Stimulated activated CD8-positive, alpha-beta memory T cell treated with anti-CD3 and anti-CD28 coated beads, Interleukin-7, amount 100 ng/mL, for 1 hour (primary cell): ENCODE measurements around the gene SLC27A3.

Experiments used
- DNase-seq, 2 donors: peaks; one replicate each; pipeline ENCODE4 v3.0.0-alpha.2; 2020; ENCODE audit warnings: low read depth in 2 of 2

The SLC27A3 gene

DNA sequence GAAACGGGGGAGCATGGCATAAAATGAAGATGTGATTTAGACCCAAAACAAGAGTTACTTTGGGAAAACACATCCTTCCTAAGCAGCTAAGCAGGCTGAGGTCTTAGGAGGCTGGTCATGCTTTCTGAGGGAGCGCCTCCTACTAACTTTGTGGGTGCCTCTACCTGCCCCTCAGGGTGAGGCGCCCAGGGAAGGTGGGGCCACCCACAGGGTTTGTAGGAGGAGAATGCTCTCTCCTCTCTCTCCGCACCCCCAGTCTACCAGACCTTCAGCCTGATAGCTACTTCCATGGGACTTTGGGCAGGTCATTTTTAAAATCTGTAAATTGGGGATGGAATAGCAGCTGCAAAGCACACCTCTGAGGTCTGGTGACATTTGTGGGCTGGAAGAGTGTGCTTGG lies 23.8 kb downstream of the SLC27A3 start:
- no peak for DNase-seq

DNA sequence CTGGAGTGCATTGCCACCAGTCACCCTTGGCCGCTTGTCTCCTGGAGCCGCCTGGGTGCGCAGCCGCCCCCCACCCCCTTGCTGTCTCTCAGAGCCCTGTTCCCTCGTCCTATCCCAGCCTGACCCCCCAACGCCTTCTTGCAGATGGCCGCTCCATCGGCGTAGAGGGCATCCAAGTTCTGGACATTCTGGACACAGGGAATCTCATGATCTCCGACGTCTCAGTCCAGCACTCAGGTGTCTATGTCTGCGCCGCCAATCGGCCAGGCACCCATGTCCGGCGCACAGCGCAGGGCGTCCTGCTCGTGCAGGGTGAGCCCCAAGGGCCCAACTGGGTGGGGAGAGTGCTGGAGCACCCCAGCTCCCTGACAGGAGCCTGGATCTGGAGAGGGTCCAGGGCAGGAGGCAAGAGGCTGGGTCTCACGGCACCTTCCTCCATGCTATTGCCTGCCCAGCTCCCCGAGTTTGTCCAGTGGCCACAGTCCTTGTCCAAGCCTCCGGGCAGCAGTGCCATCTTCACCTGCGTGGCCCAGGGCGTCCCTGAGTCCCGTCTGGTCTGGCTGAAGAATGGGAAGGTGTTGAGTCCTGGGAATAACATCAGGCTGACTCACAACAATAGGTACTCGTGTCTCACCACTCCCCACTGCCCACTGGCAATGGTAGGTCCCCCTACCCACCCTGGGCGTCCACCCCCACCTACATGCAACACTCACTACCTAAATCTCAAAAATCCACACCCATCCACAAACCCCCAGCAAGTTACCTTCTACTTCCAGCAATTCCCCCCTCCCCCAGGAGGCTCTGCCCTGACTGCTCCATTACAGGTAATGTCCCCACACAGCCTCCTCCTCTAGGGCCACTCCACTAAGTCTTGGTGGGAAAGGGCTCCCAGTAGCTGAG lies 24.6 kb downstream of the SLC27A3 start:
- no peak for DNase-seq

GRCh38 chr1:153800516-153800915 lies 25.3 kb downstream of the SLC27A3 start:
- DNase-seq: no peak

DNA sequence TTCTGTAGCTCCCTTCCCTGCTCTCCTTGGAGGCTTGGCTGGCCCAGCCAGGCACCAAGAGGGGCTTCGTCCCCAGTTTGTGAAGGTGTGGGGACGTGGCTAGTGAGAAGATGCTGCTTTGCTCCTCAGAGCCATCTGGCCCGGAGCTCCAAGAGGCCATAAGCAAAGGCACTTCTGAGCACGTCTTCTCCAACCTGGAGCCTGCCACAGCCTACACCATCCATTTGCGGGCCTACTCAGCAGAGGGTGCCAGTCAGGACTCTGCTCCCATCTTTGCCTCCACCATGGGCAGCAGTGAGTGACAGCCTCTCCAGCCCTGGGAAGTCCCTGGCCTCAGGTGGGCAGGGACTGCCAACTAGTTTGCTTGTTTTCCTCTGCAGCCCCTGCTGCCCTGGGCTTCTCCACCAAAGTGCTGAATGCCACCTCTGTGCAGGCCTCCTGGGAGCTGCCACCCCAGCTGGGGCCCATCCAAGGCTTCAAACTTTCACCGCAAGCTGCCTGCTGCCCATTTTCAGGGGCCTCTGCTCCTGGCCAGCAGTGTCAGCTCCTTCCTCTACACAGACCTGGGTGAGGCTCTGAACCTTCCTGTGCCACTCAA lies 25.9 kb downstream of the SLC27A3 start:
- DNase-seq: no peak

DNA sequence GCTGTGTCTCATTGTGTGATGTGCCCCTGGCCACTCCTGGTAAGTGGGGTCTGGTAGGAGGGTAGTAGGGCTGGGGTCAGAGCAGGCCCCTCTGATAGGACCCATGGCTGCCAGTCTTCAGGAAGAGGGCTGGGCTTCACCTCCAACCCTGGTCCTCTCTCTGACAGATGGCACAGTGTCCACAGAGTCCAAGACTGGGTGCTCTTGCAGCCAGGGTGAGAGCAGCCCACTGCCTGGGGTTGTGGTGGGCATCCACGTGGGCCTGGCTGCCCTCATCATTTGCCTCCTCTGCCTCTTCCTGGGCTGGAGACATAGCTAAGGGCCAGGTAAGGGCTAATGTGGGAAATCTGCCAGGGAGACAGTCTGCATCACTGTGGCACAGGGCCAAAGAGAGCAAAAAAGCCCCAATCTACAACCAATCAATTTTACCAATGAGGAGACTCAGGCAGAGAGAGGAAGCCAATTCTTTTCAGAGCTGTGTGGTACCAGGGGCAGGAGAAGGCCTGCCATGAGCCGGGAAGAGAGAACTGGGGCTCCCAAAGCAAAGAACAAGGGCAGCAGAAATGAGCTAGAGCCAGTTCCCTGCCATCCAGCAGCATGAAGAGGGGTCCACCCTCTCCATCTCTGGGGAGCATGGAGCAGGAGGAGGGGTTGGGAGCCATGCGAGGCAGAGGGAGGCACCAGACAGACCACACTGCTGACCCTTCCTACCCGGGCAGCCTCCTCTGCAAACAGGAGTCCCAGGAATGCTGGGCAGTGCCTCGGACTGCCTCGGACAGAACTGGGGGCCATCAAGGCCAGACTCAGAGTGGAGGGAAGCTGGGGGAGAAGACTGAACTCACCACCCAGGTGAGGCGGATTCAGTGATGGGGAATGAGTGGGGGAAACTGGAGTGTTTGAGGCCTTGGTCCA lies 26.8 kb downstream of the SLC27A3 start:
- DNase-seq: no peak

DNA sequence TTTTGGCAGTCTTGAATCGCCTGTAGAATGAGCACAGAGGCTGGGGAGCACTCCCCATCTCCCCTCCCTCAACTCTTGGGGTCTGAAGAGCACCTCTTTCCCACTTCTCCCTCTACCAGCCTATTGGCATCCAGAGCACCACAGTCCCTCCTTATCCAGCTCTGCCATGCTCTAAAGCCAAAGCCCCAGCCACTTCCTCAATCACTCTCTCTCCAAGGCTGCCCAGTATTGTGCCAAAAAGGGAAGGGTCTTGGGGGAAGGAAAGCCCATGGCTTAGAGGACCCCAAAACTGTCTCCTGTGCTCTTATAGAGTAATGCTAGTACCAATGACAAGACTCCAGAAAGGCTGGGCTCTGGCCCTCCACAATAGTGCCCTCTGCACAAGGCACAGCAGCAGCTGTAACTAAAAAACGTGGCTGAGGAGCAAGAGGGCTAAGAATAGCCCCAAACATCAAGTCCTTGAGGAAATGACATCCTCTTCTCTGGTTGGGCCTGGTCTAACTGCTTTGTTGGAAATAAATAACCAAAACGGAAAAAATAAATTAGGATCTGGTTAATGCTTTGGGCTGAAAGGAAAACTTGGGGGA lies 28.4 kb downstream of the SLC27A3 start:
- DNase-seq: no peak

DNA sequence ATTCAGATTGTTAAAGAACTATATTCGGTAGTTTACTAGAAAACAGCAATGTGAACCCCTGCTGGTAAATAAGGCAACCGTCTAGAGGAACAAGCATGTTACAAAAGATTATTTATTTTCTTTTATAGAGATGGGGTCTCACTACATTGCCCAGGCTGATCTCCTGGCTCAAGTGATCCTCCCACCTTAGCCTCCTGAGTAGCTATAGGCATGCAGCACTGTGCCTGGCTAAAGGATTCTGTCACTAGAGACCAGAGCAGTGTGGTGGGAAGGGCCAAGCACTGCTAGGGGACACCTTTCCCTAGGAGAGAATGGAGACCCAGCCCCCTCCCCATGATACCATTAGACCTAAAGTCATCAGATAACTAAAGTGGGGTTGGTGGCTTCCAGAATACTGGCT lies 28.9 kb downstream of the SLC27A3 start:
- no peak for DNase-seq

GRCh38 chr1:153805042-153805745 lies 30.0 kb downstream of the SLC27A3 start:
- DNase-seq: peak; percentile 21 to 28

GRCh38 chr1:153805886-153806719 lies 30.9 kb downstream of the SLC27A3 start:
- DNase-seq: no peak

DNA sequence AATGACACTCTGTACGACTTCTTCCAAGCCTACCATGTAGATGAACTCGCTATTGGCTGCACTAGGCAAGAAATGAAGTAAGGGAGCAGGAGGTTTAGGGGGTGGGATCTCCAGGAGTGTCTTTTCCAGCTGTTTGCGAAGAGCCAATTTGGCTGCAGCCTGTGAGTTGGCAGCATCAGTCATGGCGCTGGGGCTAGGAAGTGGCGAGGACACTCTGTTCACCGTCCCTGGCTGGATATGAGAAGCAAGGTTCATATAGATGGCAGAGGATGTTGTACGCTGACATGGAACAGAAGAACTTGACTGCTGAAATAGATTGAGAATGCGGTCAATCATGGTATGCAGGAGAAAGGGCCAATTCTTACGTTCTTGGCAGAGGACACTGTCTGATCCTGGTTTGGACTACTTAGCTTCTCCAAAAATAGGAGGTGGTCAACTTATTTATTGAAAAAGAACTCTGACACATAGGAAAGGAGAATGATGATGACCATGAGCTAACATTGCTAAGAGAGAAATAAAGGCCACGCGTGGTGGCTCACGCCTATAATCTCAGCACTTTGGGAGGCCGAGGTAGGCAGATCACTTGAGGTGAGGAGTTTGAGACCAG lies 41.2 kb downstream of the SLC27A3 start:
- DNase-seq: no peak

- no peak for DNase-seq
Observed at GRCh38 chr1:153818876-153819275, 43.7 kb downstream of the SLC27A3 start.

GRCh38 chr1:153827168-153827964 lies 52.2 kb downstream of the SLC27A3 start:
- no peak for DNase-seq
